ENCODE measurements around the gene TCTN2. TPM values are rescaled to one million over a fixed set of nuclear protein-coding genes. Genes with fewer than 3 reads are reported as not detected.

TCTN2 gene
- total RNA-seq, 1 experiment from 2014 or later, result 9.4 TPM

DNA sequence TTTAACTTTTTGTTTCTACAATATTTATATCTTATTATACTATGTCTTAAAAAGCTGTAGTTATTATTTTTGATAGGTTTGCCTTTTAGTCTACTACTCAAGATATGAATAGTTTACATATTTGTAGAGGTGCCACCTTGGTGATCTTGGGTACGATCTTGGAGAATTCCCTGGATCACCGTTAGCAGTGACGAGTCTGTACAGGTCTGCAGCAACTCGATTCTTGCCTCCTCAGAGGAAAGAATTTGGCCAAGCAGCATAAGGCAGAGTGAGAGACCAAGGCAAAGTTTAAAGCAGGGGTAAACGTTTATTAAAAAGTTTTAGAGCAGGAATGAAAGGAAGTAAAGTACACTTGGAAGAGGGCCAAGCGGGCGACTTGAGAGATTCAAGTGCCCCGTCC lies 3.1 kb upstream of the TCTN2 start:
- no peaks in the 10 kb centered on the region for H3K4me1 ChIP-seq
- no peak for DNase-seq
- no peaks in the 10 kb centered on the region for H3K9me3 ChIP-seq (replicated peaks)
- H3K36me3 ChIP-seq, result no peaks in the 10 kb centered on the region; the same call in 1 of the 2 replicates
- no peaks in the 10 kb centered on the region for H3K27me3 ChIP-seq
- no peak overlapping the region for H3K4me3 ChIP-seq
- no peak overlapping the region for H3K27ac ChIP-seq

DNA sequence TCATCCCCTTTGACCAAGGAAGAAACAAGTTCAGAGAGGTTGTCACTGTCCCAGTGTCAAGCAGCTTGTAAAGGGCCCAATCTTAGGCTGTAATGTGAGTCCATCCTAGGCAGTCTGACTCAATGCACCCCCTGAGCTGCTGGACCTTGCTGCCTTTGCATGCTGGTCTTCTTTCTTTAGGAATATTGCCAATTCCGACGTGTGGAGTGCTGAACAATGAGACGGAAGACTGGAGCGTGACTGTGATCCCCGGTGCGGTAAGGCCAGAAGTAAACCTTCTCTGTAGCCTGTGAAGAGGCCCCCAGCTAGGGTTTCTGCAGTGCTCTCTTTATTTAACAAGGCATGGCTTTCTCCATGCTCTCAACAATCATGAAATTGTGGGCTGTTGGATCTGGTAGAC lies 963 bp downstream of the TCTN2 start:
- peak overlapping the region; percentile 69 for H3K4me3 ChIP-seq
- no peak overlapping the region for H3K27ac ChIP-seq
- H3K27me3 ChIP-seq, result no peaks in the 10 kb centered on the region
- DNase-seq, result peak; percentile 7 to 19
- H3K36me3 ChIP-seq, result no peaks in the 10 kb centered on the region
- H3K9me3 ChIP-seq (replicated peaks), result no peaks in the 10 kb centered on the region
- no peaks in the 10 kb centered on the region for H3K4me1 ChIP-seq

DNA sequence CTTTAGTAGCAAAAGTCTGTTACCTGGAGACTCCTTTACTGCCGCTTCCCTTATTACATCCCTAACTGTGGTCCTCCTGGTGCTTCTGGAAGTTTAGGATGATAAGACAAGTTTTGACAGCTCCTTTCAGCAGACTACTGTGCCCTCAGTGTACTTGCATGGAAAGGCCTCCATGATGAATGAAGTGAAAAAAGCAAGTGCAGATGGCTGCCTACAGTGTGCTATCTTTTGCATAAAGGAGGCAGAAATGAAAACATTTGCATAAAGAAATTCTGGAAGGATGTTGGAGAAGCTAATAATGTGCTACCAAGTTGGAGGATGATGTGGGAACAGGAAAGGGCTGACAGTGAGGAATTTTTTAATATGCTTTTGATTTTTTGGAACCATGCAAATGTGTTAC lies 4.5 kb downstream of the TCTN2 start:
- Histone ChIP-seq H3K4me1 (no peaks in the 10 kb centered on the region), H3K36me3 (no peaks in the 10 kb centered on the region)
- DNase-seq, result no peak

DNA sequence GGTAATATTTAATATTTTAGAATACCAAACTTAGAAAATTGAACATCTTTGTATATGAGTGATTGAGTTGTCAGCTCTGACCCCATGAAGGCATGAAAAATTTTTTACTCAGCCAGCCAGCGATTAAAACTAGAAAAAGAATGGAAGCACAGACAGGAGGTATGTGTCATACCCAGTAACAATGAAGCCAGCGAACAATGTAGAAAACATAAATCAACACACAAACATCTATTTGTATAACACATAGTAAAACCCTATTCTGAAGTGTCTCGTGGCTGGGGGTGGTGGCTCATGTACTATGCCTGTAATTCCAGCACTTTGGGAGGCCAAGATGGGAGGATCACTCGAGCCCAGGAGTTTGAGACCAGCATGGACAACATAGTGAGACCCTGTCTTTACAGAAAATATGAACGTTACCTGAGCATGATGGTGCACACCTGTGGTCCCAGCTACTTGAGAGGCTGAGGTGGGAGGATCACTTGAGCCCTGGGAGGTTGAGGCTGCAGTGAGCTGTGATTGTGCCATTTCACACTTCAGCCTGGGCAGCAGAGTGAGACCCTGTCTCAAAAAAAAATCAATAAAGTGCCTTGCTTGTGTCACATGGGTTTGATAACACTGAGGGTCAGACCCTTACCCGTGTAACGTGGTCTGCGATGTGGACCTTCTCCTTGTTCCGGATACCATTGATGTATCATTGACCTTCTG lies 5.9 kb downstream of the TCTN2 start:
- H3K36me3 ChIP-seq, result no peaks in the 10 kb centered on the region
- no peak overlapping the region for H3K4me3 ChIP-seq
- DNase-seq, result no peak
- H3K4me1 ChIP-seq, result no peaks in the 10 kb centered on the region
- no peaks in the 10 kb centered on the region for H3K9me3 ChIP-seq (replicated peaks)
- no peak overlapping the region for H3K27ac ChIP-seq
- no peaks in the 10 kb centered on the region for H3K27me3 ChIP-seq

More for the DNA sequence above, 4.5 kb downstream of the TCTN2 start:
- Histone ChIP-seq H3K27me3 (no peaks in the 10 kb centered on the region), H3K27ac (no peak overlapping the region), H3K4me3 (no peak overlapping the region), H3K9me3 (replicated peaks) (no peaks in the 10 kb centered on the region)

DNA sequence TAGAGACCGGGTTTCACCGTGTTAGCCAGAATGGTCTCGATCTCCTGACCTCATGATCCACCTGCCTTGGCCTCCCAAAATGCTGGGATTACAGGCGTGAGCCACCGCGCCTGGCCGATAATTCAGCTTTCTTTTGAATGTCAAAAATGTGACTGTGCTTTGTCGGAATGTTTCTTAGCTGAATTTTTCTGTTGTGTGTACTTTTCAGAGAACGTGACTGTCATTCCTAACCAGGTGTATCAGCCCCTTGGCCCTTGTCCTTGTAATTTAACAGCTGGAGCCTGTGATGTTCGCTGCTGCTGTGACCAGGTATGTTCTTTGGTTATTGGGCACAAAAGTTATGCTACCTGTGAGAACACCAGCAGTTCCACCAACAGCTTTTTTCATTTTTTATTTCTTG lies 8.1 kb downstream of the TCTN2 start:
- no peak for DNase-seq
- Histone ChIP-seq H3K27ac (no peak overlapping the region), H3K4me3 (no peak overlapping the region), H3K27me3 (no peaks in the 10 kb centered on the region), H3K9me3 (replicated peaks) (no peaks in the 10 kb centered on the region), H3K4me1 (no peaks in the 10 kb centered on the region), H3K36me3 (no peaks in the 10 kb centered on the region)

DNA sequence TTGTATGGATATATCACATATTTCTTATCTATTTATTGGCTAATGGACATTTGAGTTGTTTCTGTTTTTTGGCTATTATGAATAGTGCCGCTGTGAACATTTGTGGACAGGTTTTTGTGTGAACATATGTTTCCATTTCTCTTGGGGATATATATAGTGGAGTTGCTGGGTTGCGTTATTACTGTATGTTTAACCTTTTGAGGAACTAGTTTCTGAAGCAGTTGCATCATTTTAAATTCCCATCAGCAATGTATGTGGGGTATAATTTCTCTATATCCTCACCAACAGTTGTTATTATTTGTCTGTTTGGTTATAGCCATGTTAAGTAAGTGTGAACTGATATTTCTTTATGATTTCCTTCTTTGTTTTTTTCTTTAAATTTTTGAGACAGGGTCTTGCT lies 10.7 kb downstream of the TCTN2 start:
- Histone ChIP-seq H3K9me3 (replicated peaks) (no peaks in the 10 kb centered on the region), H3K4me3 (no peak overlapping the region), H3K27ac (no peak overlapping the region), H3K4me1 (no peaks in the 10 kb centered on the region), H3K27me3 (no peaks in the 10 kb centered on the region), H3K36me3 (no peaks in the 10 kb centered on the region)
- no peak for DNase-seq

DNA sequence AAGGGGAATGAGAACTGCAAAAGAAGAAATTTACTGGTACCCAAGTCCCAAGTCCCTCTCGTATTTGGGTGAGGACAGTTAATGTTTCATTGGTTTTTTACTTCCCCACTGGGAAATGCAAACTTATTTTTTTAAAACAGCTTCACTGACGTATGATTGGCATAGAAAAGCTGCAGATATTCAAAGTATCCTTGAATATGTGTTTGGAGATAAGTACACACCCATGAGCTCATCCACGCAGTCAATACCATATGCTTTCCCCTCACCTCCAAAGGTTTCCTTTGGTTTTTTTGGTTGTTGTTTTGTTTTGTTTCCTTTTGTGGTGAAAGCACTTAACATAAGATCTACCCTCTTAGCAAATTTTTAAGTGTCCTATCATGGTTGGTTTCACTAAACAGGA lies 13.1 kb downstream of the TCTN2 start:
- Histone ChIP-seq H3K27me3 (no peaks in the 10 kb centered on the region), H3K36me3 (no peaks in the 10 kb centered on the region), H3K27ac (no peak overlapping the region), H3K4me1 (no peaks in the 10 kb centered on the region), H3K4me3 (no peak overlapping the region), H3K9me3 (replicated peaks) (no peaks in the 10 kb centered on the region)
- DNase-seq, result no peak

DNA sequence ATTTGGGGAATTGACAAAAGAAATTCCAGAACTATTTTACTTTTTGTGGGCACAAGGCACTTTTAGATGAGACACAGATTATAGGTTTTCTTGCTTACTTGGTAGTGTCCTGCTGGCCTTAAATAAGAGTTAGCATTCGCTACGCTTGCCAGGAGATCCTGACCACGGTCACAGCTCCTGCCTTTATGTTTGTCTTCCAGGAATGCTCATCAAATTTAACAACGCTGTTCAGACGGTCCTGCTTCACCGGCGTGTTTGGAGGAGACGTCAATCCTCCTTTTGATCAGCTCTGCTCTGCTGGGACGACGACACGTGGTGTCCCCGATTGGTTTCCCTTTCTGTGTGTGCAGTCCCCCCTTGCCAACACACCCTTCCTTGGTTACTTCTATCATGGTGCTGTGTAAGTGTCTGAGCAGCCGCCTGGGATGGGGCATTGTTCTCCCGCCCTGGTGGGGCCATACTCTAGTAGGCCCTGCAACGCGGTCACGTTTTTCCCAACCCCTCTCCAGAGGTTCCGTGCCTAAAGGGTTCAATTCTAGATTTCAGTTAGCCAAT lies 15.8 kb downstream of the TCTN2 start:
- Histone ChIP-seq H3K27ac (no peak overlapping the region), H3K4me1 (no peaks in the 10 kb centered on the region), H3K9me3 (replicated peaks) (no peaks in the 10 kb centered on the region), H3K4me3 (no peak overlapping the region), H3K27me3 (no peaks in the 10 kb centered on the region), H3K36me3 (no peaks in the 10 kb centered on the region)
- DNase-seq, result no peak

DNA sequence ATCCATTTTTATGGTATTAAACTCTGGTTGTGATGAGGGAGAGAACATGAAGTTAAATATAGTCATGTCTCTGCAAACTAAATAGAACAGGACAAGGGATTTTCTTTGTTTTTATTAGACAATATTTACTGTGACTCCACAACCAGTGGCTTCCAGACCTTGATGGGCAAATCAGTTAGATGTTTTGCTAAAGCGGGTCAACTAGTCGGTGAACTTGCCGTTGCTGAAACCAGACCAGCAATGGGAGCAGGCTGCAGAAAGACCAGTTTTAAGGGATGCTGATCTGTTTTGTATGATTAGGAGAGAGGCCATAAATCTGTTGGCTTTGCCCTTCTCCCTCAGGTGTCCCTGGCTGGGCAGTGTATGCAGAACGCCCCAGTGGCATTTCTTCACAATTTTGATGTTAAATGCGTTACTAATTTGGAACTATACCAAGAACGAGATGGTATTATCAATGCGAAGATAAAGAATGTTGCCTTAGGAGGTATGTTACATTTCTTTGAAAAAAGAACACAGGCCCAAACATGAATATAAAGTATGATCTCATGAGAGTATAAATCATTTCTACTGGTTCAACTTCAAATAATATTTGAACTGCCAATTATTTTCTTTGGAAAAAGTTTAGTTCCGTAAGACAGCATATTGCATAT lies 19.4 kb downstream of the TCTN2 start:
- no peak overlapping the region for H3K27ac ChIP-seq
- H3K4me1 ChIP-seq, result no peaks in the 10 kb centered on the region
- H3K9me3 ChIP-seq (replicated peaks), result no peaks in the 10 kb centered on the region
- no peak overlapping the region for H3K4me3 ChIP-seq
- no peaks in the 10 kb centered on the region for H3K36me3 ChIP-seq
- no peaks in the 10 kb centered on the region for H3K27me3 ChIP-seq
- no peak for DNase-seq

DNA sequence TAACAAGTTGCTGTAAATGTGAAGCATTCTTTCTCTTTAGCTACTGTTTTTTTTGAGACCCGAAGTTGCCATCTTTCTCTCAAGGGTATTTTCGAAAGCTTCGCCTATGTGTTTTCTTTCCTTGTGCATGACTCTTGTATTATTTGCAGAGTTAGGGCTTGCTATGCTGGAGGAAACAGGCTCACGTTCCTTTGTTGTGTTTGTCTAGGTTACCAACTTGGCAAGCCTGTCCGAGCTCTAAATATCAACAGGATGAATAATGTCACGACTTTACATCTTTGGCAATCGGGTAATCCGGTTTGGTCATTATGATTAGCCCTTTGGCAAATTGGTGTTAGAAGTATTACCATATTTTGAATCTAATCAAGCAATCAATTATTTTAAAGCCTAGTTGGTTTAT lies 25.3 kb downstream of the TCTN2 start:
- no peak overlapping the region for H3K4me3 ChIP-seq
- H3K27ac ChIP-seq, result no peak overlapping the region
- no peaks in the 10 kb centered on the region for H3K4me1 ChIP-seq
- no peaks in the 10 kb centered on the region for H3K27me3 ChIP-seq
- DNase-seq, result no peak
- H3K9me3 ChIP-seq (replicated peaks), result no peaks in the 10 kb centered on the region
- H3K36me3 ChIP-seq, result no peaks in the 10 kb centered on the region

DNA sequence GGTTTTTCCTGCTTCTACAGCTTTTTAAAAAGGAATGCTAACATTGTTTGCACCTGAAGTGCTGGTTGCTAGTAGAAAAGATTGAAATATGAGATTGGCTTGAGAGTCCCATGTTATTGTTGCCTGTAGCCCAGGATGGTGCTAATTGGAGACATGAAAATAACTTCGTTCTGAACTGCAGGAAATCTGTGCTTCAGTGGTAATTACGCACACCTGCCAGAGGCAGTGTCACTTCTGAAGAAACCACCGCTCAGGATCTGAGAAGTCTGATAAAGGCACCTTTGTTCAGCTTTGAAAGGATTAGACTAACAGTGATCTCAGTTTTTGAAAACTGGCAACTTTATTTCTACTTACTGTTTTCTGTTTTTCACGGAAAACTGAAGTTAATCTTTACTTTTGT lies 25.7 kb downstream of the TCTN2 start:
- no peaks in the 10 kb centered on the region for H3K36me3 ChIP-seq
- no peaks in the 10 kb centered on the region for H3K9me3 ChIP-seq (replicated peaks)
- no peak overlapping the region for H3K4me3 ChIP-seq
- H3K27ac ChIP-seq, result no peak overlapping the region
- peak in 1 of 2 experiments; percentile 30 for DNase-seq
- no peaks in the 10 kb centered on the region for H3K4me1 ChIP-seq
- H3K27me3 ChIP-seq, result no peaks in the 10 kb centered on the region

DNA sequence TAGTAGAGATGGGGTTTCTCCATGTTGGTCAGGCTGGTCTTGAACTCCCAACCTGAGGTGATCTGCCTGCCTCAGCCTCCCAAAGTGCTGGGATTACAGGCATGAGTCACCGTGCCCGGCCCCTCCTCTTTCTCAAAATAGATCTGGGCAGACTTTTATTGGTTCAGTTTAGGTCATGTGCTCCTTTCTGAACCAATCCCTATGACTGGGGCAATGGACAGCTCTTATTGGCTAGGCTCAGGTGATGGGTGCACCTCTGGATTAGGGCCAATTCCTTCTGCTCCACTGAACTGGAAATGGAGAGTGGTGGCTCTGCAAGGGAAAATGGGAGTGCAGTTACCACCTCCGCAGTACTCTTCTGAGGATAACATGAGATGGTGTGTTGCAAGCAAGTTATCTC lies 35.0 kb downstream of the TCTN2 start:
- no peak overlapping the region for H3K4me3 ChIP-seq
- H3K27me3 ChIP-seq, result no peaks in the 10 kb centered on the region
- DNase-seq, result peak; percentile 13 to 34
- H3K9me3 ChIP-seq (replicated peaks), result no peaks in the 10 kb centered on the region
- H3K36me3 ChIP-seq, result no peaks in the 10 kb centered on the region
- no peaks in the 10 kb centered on the region for H3K4me1 ChIP-seq
- H3K27ac ChIP-seq, result no peak overlapping the region

DNA sequence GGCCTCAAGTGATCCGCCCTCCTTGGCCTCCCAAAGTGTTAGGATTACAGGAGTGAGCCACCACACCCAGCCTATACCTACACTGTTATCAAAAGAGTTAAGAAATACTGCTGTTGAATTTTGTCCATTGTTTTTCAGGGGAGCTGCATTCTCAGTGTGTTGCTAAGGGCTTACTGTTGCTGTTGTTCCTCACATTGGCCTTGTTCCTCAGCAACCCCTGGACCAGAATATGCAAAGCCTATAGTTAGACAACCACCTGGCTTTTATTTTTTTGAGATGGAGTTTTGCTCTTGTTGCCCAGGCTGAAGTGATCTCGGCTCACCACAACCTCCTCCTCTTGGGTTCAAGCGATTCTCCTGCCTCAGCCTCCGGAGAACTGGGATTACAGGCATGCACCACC lies 36.6 kb downstream of the TCTN2 start:
- no peaks in the 10 kb centered on the region for H3K27me3 ChIP-seq
- no peak overlapping the region for H3K27ac ChIP-seq
- H3K4me3 ChIP-seq, result no peak overlapping the region
- no peaks in the 10 kb centered on the region for H3K4me1 ChIP-seq
- no peak for DNase-seq
- H3K36me3 ChIP-seq, result no peaks in the 10 kb centered on the region
- H3K9me3 ChIP-seq (replicated peaks), result no peaks in the 10 kb centered on the region

DNA sequence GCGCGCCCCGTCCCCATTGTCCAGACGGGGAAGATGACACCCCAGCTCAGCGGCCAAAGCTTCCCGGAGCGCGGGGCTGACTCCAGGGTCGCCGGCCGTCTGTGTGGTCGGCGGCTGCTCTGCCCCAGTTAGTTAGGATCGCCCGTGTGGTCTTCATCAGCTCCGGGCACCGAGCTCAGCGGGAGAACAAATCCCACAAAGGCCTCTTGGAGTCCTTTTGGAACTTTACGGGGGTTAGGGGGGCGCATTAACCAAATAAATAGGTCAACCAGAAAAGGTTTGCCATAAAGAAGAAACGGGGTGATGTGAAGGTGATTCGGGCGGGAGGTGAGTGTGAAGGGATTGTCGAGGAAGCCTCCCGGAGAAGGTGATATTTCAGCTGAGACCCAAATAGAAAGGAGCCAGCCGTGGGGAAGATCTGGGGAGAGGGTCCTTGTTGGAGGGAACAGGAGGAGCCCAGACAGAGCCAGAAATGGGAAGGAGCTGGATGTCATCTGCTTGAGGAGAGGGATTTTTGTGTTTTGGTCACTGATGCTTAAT lies 41.9 kb downstream of the TCTN2 start:
- Histone ChIP-seq H3K9me3 (replicated peaks) (no peaks in the 10 kb centered on the region), H3K4me1 (no peaks in the 10 kb centered on the region), H3K36me3 (no peaks in the 10 kb centered on the region), H3K27me3 (no peaks in the 10 kb centered on the region), H3K27ac (peak overlapping the region; percentile 58), H3K4me3 (peak overlapping the region; percentile 95)
- no peak for DNase-seq

DNA sequence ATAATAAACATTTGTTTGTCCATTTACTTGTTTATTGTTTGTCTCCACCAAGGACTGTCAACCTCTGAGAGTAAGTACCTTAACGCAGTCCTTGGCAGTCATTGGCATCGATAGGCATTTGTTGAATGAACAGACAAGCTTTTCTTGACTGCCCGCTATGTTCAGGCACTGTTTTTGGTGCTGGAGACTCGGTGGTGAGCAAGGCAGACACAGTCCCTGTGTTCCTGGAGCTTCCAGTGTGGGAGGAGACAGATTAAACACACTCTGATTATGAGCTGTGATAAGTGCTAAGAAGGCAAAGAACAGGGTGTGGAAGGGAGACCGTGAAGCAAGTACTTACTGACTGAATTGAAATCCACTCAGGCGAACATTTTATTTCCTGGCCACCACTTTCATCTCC lies 42.5 kb downstream of the TCTN2 start:
- H3K36me3 ChIP-seq, result no peaks in the 10 kb centered on the region
- no peak overlapping the region for H3K27ac ChIP-seq
- no peak for DNase-seq
- H3K27me3 ChIP-seq, result no peaks in the 10 kb centered on the region
- no peaks in the 10 kb centered on the region for H3K4me1 ChIP-seq
- no peaks in the 10 kb centered on the region for H3K9me3 ChIP-seq (replicated peaks)
- peak overlapping the region; percentile 95 for H3K4me3 ChIP-seq
